Adipocyte (in vitro differentiated cells): ENCODE results near the gene KCNQ1.

Experiments
- DNase-seq: peaks from one replicate; pipeline ENCODE4 v3.0.0-alpha.2; 2015; ENCODE audit warnings: low read depth
- H3K27me3 ChIP-seq: replicated peaks from 2 replicates; pipeline ENCODE4 v1.7.0; 2013; ENCODE audit warnings: mild to moderate bottlenecking, low read length, moderate library complexity; ENCODE audit not compliant: control insufficient read depth, insufficient read depth
- H3K36me3 ChIP-seq: 2 replicates; pipeline ENCODE4 v1.7.0; 2013; ENCODE audit warnings: low read length, mild to moderate bottlenecking, moderate library complexity; ENCODE audit not compliant: control insufficient read depth, insufficient read depth, severe bottlenecking
- H3K4me1 ChIP-seq: 2 replicates; pipeline ENCODE4 v1.7.0; 2013; ENCODE audit warnings: mild to moderate bottlenecking, low read length, moderate library complexity; ENCODE audit not compliant: control insufficient read depth, insufficient read depth
- H3K4me3 ChIP-seq: 2 replicates; pipeline ENCODE4 v1.7.0; 2013; ENCODE audit warnings: mild to moderate bottlenecking, low read length, moderate library complexity
- H3K9ac ChIP-seq: 2 replicates; pipeline ENCODE4 v1.7.0; 2013; ENCODE audit warnings: mild to moderate bottlenecking, low read length, moderate library complexity
- H3K9me3 ChIP-seq: 2 replicates; pipeline ENCODE4 v1.7.0; 2013; ENCODE audit warnings: mild to moderate bottlenecking, low read length, moderate library complexity; ENCODE audit not compliant: control insufficient read depth

The KCNQ1 gene

DNA sequence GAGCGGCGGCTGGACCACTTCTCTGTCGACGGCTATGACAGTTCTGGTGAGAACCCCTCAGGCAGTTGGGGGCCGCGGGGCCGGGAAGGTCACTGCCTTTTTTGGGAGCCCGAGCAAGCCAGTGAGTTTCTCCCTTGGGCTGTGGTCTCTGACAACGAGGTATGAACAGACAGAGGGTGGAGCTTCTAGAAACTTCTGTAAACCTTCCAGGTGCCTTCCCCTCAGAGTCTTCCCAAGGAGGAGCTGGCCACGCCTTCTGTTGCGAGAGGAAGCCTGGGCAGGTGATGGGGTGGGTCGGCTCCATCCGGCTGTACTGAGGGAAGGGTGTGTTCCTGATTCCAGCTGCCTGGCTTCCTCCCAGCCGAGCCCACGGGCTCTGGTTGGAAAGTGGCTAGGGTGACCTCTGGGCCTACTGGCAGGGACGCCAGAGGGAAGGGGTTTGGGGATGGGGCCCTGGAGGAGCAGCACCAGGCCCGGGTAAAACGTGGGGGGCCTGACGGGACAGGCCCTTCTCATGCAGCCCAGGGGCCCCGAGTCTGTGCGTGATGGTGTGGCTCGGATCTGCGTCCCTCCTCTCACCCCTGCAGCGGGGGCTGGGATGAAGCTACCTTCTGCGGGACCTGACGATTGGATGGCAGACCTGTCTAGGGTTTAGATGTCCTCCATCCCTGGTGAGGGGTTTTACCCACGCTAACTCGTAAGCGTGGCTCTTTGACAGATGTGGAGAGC, 144.2 kb downstream of the KCNQ1 start:
- no peak overlapping the region for H3K4me3 ChIP-seq
- peaks cover 27% of the 10 kb centered on the region for H3K27me3 ChIP-seq
- H3K36me3 ChIP-seq = no peaks in the 10 kb centered on the region
- peaks cover 11% of the 10 kb centered on the region for H3K9me3 ChIP-seq
- H3K9ac ChIP-seq = no peak overlapping the region
- DNase-seq = no peak
- no peaks in the 10 kb centered on the region for H3K4me1 ChIP-seq

GRCh38 chr11:2589538-2589934, 144.7 kb downstream of the KCNQ1 start:
- Histone ChIP-seq H3K9ac (no peak overlapping the region), H3K4me3 (no peak overlapping the region), H3K36me3 (no peaks in the 10 kb centered on the region), H3K4me1 (no peaks in the 10 kb centered on the region), H3K27me3 (peaks cover 27% of the 10 kb centered on the region), H3K9me3 (peaks cover 16% of the 10 kb centered on the region)
- DNase-seq = no peak

GRCh38 chr11:2590131-2590964, 145.5 kb downstream of the KCNQ1 start:
- no peak for DNase-seq
- Histone ChIP-seq H3K9me3 (peaks cover 21% of the 10 kb centered on the region), H3K27me3 (peaks cover 27% of the 10 kb centered on the region)

DNA sequence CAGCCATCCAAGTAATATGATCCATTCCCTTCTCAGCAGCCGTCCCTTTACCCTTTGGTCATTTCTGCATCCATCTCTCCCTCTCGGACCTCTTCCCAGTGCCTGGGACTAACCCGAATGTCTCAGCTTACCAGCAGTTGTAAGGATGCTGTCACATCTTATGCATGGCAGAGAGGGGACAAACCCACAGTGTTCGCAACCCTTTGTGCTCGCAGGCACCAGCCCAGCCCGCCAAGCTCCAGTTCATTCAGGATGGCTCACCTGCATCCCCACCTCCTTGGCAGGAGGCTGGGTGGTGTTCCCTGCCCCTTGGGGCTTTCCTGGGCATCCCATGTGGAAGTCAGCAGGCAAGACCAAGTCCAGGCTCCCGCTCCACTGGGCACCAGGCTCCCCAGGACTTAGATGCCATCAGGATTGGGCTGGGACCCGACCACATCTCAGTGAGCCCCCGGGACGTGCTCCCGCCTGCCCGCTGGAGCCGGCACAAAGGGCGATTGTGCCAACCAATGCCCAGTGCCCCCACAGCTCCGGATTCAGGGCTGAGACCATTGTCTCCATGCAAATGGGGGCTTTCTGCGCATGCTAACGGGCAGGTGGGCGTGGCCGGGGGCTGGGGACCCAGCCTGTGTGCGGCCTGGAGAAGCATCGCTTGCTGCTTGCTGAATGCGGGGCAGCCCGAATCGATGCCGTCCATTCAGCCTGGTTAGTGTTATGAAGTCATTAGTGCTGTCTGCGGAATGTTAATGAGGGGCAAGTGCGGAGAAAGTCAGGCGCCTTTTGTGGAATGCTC, 146.4 kb downstream of the KCNQ1 start:
- H3K9ac ChIP-seq = no peak overlapping the region
- no peaks in the 10 kb centered on the region for H3K4me1 ChIP-seq
- H3K9me3 ChIP-seq = peaks cover 21% of the 10 kb centered on the region
- H3K27me3 ChIP-seq = peaks cover 24% of the 10 kb centered on the region
- DNase-seq = no peak
- H3K36me3 ChIP-seq = no peaks in the 10 kb centered on the region
- no peak overlapping the region for H3K4me3 ChIP-seq

More at GRCh38 chr11:2590131-2590964, 145.5 kb downstream of the KCNQ1 start:
- Histone ChIP-seq H3K36me3 (no peaks in the 10 kb centered on the region), H3K4me1 (no peaks in the 10 kb centered on the region), H3K4me3 (no peak overlapping the region), H3K9ac (no peak overlapping the region)

DNA sequence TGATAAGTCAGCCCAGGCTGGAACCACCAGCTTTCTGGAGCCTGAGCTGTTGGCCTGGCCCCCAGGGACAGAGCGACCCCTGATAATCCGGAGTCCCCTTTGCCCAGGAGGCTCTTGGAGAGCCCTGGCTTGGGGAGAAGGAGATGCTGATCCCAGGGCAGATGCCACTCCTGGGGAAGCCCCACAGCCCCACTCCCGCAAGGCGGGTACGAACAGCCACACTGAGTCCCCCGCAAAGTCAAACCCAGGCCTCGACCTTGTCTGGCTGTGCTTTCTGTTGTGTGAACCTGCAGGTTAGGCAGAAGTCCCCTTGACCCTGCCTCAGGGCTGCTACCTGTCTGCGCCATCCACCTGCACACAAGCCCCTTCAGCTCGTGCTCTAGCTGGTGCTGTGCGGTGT, 147.0 kb downstream of the KCNQ1 start:
- H3K9ac ChIP-seq = no peak overlapping the region
- no peak overlapping the region for H3K4me3 ChIP-seq
- peaks cover 24% of the 10 kb centered on the region for H3K27me3 ChIP-seq
- peaks cover 21% of the 10 kb centered on the region for H3K9me3 ChIP-seq
- no peaks in the 10 kb centered on the region for H3K4me1 ChIP-seq
- H3K36me3 ChIP-seq = no peaks in the 10 kb centered on the region
- DNase-seq = no peak

DNA sequence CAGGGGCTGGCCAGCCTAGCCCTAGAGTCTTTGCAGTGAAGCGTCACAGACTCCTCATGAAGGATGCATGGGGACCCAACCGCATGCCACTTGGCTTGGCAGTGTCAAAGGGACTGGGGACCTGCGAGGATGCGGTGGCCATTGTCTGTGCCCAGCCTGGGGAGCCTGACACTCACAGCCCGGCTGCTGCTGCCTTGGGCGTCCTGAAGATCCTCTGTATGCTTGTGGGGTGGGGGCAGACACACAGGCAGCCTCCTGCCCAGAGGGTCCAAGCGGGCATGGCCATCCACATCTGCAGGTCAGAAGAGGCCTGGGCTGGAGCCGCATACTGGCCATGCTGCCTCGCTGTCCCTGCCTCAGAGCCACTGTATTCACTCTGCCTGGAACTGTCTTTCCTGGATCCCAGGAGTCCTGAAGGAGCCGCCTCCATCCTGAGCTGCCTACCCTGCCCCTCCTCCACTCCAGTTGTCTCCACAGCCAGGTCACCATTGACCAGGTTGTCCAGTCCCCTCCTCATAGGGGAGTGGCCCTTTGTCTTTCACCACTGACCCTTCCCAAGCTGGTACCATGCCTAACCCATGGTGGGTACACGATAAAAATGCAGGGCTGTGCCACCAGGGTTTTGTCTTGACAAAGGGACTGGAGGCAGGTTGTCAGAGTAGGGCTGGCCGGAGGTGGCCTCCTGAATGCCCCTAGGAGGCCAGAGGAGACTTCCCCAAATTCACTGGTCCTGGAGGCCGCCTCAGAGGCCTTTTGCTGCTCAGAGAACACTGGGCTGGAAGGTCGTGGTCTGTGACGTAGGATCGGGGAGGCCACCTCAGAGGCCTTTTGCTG, 148.0 kb downstream of the KCNQ1 start:
- Histone ChIP-seq H3K36me3 (no peaks in the 10 kb centered on the region), H3K9ac (no peak overlapping the region), H3K4me3 (no peak overlapping the region), H3K27me3 (peaks cover 20% of the 10 kb centered on the region), H3K9me3 (peaks cover 29% of the 10 kb centered on the region), H3K4me1 (no peaks in the 10 kb centered on the region)
- no peak for DNase-seq

- H3K4me3 ChIP-seq = no peak overlapping the region
Observed at GRCh38 chr11:2593393-2593950, 148.7 kb downstream of the KCNQ1 start.

DNA sequence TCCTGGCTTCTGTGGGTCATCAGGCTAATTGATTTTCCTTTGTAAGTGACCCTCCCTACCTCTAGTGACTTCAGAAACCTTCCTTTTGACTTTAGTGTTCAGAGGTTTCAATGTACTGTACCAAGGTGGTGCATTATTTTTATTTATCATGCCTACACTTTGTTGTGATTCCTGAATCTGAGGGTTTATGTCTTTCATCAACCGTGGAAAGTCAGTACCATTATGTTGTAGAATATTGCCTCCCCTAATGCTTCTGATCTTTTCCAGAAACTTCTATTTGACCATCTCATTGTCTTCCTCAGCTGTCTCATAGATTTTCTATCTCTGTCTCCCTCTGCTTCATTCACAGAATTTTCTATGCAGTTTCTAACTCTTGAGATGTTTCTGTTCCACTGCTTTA, 149.5 kb downstream of the KCNQ1 start:
- H3K4me1 ChIP-seq = no peaks in the 10 kb centered on the region
- no peak overlapping the region for H3K9ac ChIP-seq
- no peak for DNase-seq
- H3K4me3 ChIP-seq = no peak overlapping the region
- peaks cover 15% of the 10 kb centered on the region for H3K27me3 ChIP-seq
- H3K9me3 ChIP-seq = peaks cover 43% of the 10 kb centered on the region
- H3K36me3 ChIP-seq = no peaks in the 10 kb centered on the region

More at GRCh38 chr11:2593393-2593950, 148.7 kb downstream of the KCNQ1 start:
- no peak overlapping the region for H3K9ac ChIP-seq
- peaks cover 19% of the 10 kb centered on the region for H3K27me3 ChIP-seq
- no peaks in the 10 kb centered on the region for H3K36me3 ChIP-seq
- no peaks in the 10 kb centered on the region for H3K4me1 ChIP-seq
- peaks cover 36% of the 10 kb centered on the region for H3K9me3 ChIP-seq
- no peak for DNase-seq

GRCh38 chr11:2595204-2595603, 150.4 kb downstream of the KCNQ1 start:
- no peaks in the 10 kb centered on the region for H3K36me3 ChIP-seq
- peaks cover 9% of the 10 kb centered on the region for H3K27me3 ChIP-seq
- no peaks in the 10 kb centered on the region for H3K4me1 ChIP-seq
- H3K4me3 ChIP-seq = no peak overlapping the region
- no peak for DNase-seq
- H3K9me3 ChIP-seq = peaks cover 47% of the 10 kb centered on the region
- no peak overlapping the region for H3K9ac ChIP-seq

- Histone ChIP-seq H3K4me3 (no peak overlapping the region), H3K27me3 (peaks cover 4% of the 10 kb centered on the region), H3K36me3 (no peaks in the 10 kb centered on the region), H3K9me3 (peaks cover 33% of the 10 kb centered on the region), H3K9ac (no peak overlapping the region), H3K4me1 (no peaks in the 10 kb centered on the region)
- no peak for DNase-seq
Observed at GRCh38 chr11:2599561-2600189, 154.9 kb downstream of the KCNQ1 start.
